DND-41 (cell line): Measurements from ENCODE around the gene COLEC12.

Source experiments
- EZH2 ChIP-seq: IDR thresholded peaks from 3 replicates; pipeline ENCODE4 v1.6.1; 2012; ENCODE audit warnings: borderline replicate concordance, low read depth, mild to moderate bottlenecking, moderate library complexity, low read length, inconsistent platforms; ENCODE audit not compliant: severe bottlenecking
- TF ChIP-seq, protein P1 (sequence below): IDR thresholded peaks from 2 replicates; pipeline ENCODE4 v1.5.1; 2012; ENCODE audit warnings: borderline replicate concordance, low read length, moderate library complexity, mild to moderate bottlenecking; ENCODE audit not compliant: poor library complexity, severe bottlenecking; ENCODE audit errors: extremely low read depth

GRCh38 chr18:417495-417894 is 83.0 kb downstream of the COLEC12 start:
- TF ChIP-seq EZH2: no peak
- TF ChIP-seq, protein P1, sequence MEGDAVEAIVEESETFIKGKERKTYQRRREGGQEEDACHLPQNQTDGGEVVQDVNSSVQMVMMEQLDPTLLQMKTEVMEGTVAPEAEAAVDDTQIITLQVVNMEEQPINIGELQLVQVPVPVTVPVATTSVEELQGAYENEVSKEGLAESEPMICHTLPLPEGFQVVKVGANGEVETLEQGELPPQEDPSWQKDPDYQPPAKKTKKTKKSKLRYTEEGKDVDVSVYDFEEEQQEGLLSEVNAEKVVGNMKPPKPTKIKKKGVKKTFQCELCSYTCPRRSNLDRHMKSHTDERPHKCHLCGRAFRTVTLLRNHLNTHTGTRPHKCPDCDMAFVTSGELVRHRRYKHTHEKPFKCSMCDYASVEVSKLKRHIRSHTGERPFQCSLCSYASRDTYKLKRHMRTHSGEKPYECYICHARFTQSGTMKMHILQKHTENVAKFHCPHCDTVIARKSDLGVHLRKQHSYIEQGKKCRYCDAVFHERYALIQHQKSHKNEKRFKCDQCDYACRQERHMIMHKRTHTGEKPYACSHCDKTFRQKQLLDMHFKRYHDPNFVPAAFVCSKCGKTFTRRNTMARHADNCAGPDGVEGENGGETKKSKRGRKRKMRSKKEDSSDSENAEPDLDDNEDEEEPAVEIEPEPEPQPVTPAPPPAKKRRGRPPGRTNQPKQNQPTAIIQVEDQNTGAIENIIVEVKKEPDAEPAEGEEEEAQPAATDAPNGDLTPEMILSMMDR: no peak
